ENCODE data around the gene FRYL. TPM values are rescaled to one million over a fixed set of nuclear protein-coding genes. Genes with fewer than 3 reads are reported as not detected.

The FRYL gene
- total RNA-seq, 3 donors from 2014 or later: 70.9 to 112 (median 86.2) TPM

- no peaks in the 10 kb centered on the region for H3K27me3 ChIP-seq
- H3K36me3 ChIP-seq: no peaks in the 10 kb centered on the region
- H3K27ac ChIP-seq: no peak overlapping the region
- no peak for TF ChIP-seq CTCF (IDR thresholded peaks at IDR 0.05)
- TF ChIP-seq POLR2A (IDR thresholded peaks at IDR 0.05): no peak
- DNase-seq (ENCODE audit: low spot score in 2 of 2): no peak
- intact Hi-C loops (cut with DNase I; ENCODE audit: low total_unique reads): no loop called here
- no peaks in the 10 kb centered on the region for H3K9me3 ChIP-seq
- H3K4me1 ChIP-seq: no peaks in the 10 kb centered on the region
- H3K4me3 ChIP-seq: no peak overlapping the region
These were observed 87.2 kb downstream of the FRYL start for GRCh38 chr4:48692897-48693296.

GRCh38 chr4:48692044-48692443 is 88.0 kb downstream of the FRYL start:
- DNase-seq (ENCODE audit: low spot score in 2 of 2): no peak
- H3K4me1 ChIP-seq: no peaks in the 10 kb centered on the region
- intact Hi-C loops (cut with DNase I; ENCODE audit: low total_unique reads): no loop called here
- no peak overlapping the region for H3K27ac ChIP-seq
- no peak for TF ChIP-seq CTCF (IDR thresholded peaks at IDR 0.05)
- no peak for TF ChIP-seq POLR2A (IDR thresholded peaks at IDR 0.05)
- no peak for TF ChIP-seq POLR2AphosphoS5 (IDR thresholded peaks at IDR 0.05)
- no peak overlapping the region for H3K4me3 ChIP-seq
- H3K27me3 ChIP-seq: no peaks in the 10 kb centered on the region
- H3K9me3 ChIP-seq: no peaks in the 10 kb centered on the region
- H3K36me3 ChIP-seq: no peaks in the 10 kb centered on the region

GRCh38 chr4:48688953-48689352 is 91.1 kb downstream of the FRYL start:
- Histone ChIP-seq H3K36me3 (no peaks in the 10 kb centered on the region), H3K27me3 (no peaks in the 10 kb centered on the region), H3K9me3 (no peaks in the 10 kb centered on the region), H3K27ac (no peak overlapping the region), H3K4me3 (no peak overlapping the region), H3K4me1 (no peaks in the 10 kb centered on the region)
- TF ChIP-seq POLR2AphosphoS5 (IDR thresholded peaks at IDR 0.05) (no peak), CTCF (IDR thresholded peaks at IDR 0.05) (no peak), POLR2A (IDR thresholded peaks at IDR 0.05) (no peak)
- DNase-seq (ENCODE audit: low spot score in 2 of 2): no peak
- intact Hi-C loops (cut with DNase I; ENCODE audit: low total_unique reads): no loop called here

- no peaks in the 10 kb centered on the region for H3K9me3 ChIP-seq
- no peaks in the 10 kb centered on the region for H3K36me3 ChIP-seq
- H3K4me3 ChIP-seq: no peak overlapping the region
- TF ChIP-seq POLR2A (IDR thresholded peaks at IDR 0.05): no peak
- no peak for TF ChIP-seq CTCF (IDR thresholded peaks at IDR 0.05)
- TF ChIP-seq POLR2AphosphoS5 (IDR thresholded peaks at IDR 0.05): no peak
- H3K27me3 ChIP-seq: no peaks in the 10 kb centered on the region
- intact Hi-C loops (cut with DNase I; ENCODE audit: low total_unique reads): no loop called here
- H3K27ac ChIP-seq: no peak overlapping the region
- no peak for DNase-seq (ENCODE audit: low spot score in 2 of 2)
- H3K4me1 ChIP-seq: no peaks in the 10 kb centered on the region
These were observed 92.6 kb downstream of the FRYL start for GRCh38 chr4:48687313-48688051.

GRCh38 chr4:48686369-48686768 is 93.7 kb downstream of the FRYL start:
- no peak for DNase-seq (ENCODE audit: low spot score in 2 of 2)
- intact Hi-C loops (cut with DNase I; ENCODE audit: low total_unique reads): no loop called here
- Histone ChIP-seq H3K36me3 (no peaks in the 10 kb centered on the region), H3K4me3 (no peak overlapping the region), H3K27me3 (no peaks in the 10 kb centered on the region), H3K27ac (no peak overlapping the region), H3K4me1 (no peaks in the 10 kb centered on the region), H3K9me3 (no peaks in the 10 kb centered on the region)
- no peak for TF ChIP-seq POLR2AphosphoS5 (IDR thresholded peaks at IDR 0.05)
- TF ChIP-seq CTCF (IDR thresholded peaks at IDR 0.05): no peak
- TF ChIP-seq POLR2A (IDR thresholded peaks at IDR 0.05): no peak

Data from breast epithelium (tissue), 4 donors.